GM18505 (cell line): ENCODE results near the gene NPY.

Source experiments
- ATAC-seq: cut with Tn5 transposase; IDR thresholded peaks from one replicate; pipeline ENCODE4 v1.9.1; 2021; ENCODE audit not compliant: unreplicated experiment
- POLR2A ChIP-seq: IDR thresholded peaks from 4 replicates; pipeline ENCODE4 v1.6.1; 2011; ENCODE audit warnings: borderline replicate concordance; ENCODE audit not compliant: insufficient read depth, insufficient read length; ENCODE audit errors: extremely low read depth

The NPY gene

DNA sequence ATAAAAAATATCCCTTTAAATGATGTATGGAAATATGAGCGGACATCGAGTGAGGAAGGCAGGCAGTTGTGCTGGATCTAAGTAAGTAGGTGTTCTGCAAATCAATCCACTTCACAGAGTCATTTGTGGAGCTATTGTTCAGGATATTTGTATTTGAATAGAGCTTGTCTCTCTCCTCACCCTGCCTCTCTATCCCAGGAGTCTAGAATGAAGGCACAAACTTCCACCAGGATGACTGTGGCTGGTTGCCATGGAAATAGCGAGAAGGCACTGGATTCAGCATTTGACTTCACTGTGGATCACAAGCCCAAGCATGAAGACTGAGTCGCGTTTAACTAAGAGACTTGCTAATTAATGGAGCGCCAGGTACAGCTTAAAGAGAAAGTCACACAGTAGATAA lies 53.2 kb downstream of the NPY start:
- no peak for TF ChIP-seq POLR2A
- no peak for ATAC-seq

DNA sequence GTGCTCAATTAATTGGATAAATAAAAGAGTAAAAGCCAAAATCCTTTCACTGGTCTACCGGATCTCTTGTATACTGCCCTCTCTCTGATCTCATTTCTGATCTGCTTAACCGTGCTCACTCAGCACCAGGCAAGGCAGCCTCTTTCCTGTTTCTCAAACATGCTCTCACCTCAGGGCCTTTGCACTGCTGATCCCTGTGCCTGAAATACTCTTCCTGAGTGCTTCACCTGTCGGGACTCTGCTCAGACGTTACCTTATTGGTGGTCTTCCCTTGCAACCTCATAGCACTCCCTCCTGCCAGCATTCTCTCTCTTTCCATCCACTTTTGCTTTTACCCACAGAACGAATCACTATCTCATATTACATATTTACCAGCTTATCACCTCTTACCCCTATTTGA lies 55.6 kb downstream of the NPY start:
- TF ChIP-seq POLR2A: no peak
- no peak for ATAC-seq

DNA sequence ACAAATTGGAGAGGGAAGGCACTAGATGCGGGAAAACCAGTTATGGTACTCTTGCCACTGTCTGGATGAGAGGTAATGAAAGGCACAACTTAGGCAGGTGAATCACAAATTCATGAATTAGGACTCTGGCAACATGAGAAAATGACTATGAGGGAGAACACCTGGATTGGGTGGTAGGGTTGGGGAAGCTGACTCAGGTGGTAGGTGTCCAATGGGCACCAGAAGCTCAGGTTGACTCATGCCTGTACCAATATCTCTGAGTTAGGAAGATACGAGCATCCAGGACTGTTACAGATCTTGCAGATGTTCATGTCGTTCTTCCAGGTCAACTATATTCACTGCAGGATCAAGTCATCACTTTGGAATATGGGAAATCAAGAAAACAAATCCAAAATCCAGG lies 56.7 kb downstream of the NPY start:
- ATAC-seq: no peak
- TF ChIP-seq POLR2A: no peak
